OCI-LY7 (cell line): ENCODE results near the gene LRPPRC. TPM values are rescaled to one million over a fixed set of nuclear protein-coding genes. Genes with fewer than 3 reads are reported as not detected.
"Not testable (repeated sequence)": the region's sequence is repeated elsewhere in the genome, so short reads cannot be mapped to it uniquely, and the experiment has no call there.

Experiments
- BruUV-seq: library from RNA; stranded (reverse); fragments of 400-500 nt; replicated peaks from 2 replicates; lab custom pipeline; 2021; lab: Mats Ljungman, UMichigan
- CTCF ChIA-PET: fragments of 300-600 bp; sonication (Branson Sonifier 250); formaldehyde crosslinking; loops from one replicate; lab custom pipeline; 2022; ENCODE audit warnings: antibody characterized with exemption; ENCODE audit not compliant: unreplicated experiment; lab: Charles Lee
- POLR2A ChIA-PET: fragments of 300-600 bp; sonication (Branson Sonifier 250); formaldehyde crosslinking; loops from one replicate; lab custom pipeline; 2022; ENCODE audit warnings: antibody characterized with exemption; lab: Charles Lee
- DNase-seq: peaks from one replicate; pipeline ENCODE4 v3.0.0-alpha.2; 2015; ENCODE audit warnings: low spot score
- H2AFZ ChIP-seq: fragments of 200-600 bp; sonication (generic), shearing (Covaris generic); 2 replicates; pipeline ENCODE4 v1.6.1; 2014; ENCODE audit warnings: mild to moderate bottlenecking, antibody characterized with exemption, low read length, moderate library complexity
- H3K27ac ChIP-seq: fragments of 200-600 bp; sonication (generic); 2 replicates; pipeline ENCODE4 v1.5.1; 2014; ENCODE audit warnings: mixed run types, low read depth, mild to moderate bottlenecking, moderate library complexity, low read length, inconsistent platforms; ENCODE audit not compliant: poor library complexity, severe bottlenecking
- H3K36me3 ChIP-seq: fragments of 200-600 bp; sonication (generic); 2 replicates; pipeline ENCODE4 v1.6.1; 2014; ENCODE audit warnings: mild to moderate bottlenecking, antibody characterized with exemption, low read length, moderate library complexity, mixed read lengths; ENCODE audit not compliant: insufficient read depth
- H3K4me1 ChIP-seq: fragments of 200-600 bp; sonication (generic); 2 replicates; pipeline ENCODE4 v1.5.1; 2014; ENCODE audit warnings: mild to moderate bottlenecking, low read length; ENCODE audit not compliant: insufficient read depth, poor library complexity, severe bottlenecking
- H3K4me2 ChIP-seq: fragments of 200-600 bp; sonication (generic); 2 replicates; pipeline ENCODE4 v1.6.1; 2014; ENCODE audit warnings: mild to moderate bottlenecking, low read length
- H3K4me3 ChIP-seq: fragments of 200-600 bp; sonication (generic); 2 replicates; pipeline ENCODE4 v1.5.1; 2014; ENCODE audit warnings: mild to moderate bottlenecking, low read depth, low read length; ENCODE audit not compliant: poor library complexity, severe bottlenecking
- H3K79me2 ChIP-seq: fragments of 200-600 bp; sonication (generic); 2 replicates; pipeline ENCODE4 v1.6.1; 2016; ENCODE audit warnings: low read depth, mild to moderate bottlenecking, low read length, moderate library complexity, mixed read lengths; ENCODE audit not compliant: insufficient read depth
- H3K9me2 ChIP-seq: fragments of 200-600 bp; sonication (generic); 2 replicates; pipeline ENCODE4 v1.6.1; 2016; ENCODE audit warnings: mild to moderate bottlenecking, low read length, mixed read lengths; ENCODE audit not compliant: insufficient read depth
- H3K9me3 ChIP-seq: fragments of 200-600 bp; sonication (generic); 2 replicates; pipeline ENCODE4 v1.6.1; 2014; ENCODE audit warnings: mild to moderate bottlenecking, mixed run types, low read length, mixed read lengths
- H4K20me1 ChIP-seq: fragments of 200-600 bp; sonication (generic); 2 replicates; pipeline ENCODE4 v1.6.1; 2014; ENCODE audit warnings: mild to moderate bottlenecking, antibody characterized with exemption, low read length, moderate library complexity, mixed read lengths; ENCODE audit not compliant: insufficient read depth
- CTCF ChIP-seq: fragments of 200-600 bp; sonication (generic); conservative IDR thresholded peaks from 2 replicates; pipeline ENCODE4 v1.5.1; 2014; ENCODE audit warnings: mild to moderate bottlenecking, antibody characterized with exemption, low read length, moderate library complexity, mixed read lengths
- EZH2phosphoT487 ChIP-seq: fragments of 200-600 bp; sonication (generic); IDR thresholded peaks from 2 replicates; pipeline ENCODE4 v1.6.1; 2018; ENCODE audit warnings: low read depth, borderline replicate concordance, mild to moderate bottlenecking, mixed run types, antibody characterized with exemption, low read length, moderate library complexity, mixed read lengths
- intact Hi-C: fragments of 100-400 bp; cut with micrococcal nuclease; formaldehyde crosslinking; loops from one replicate; pipeline ENCODE4 v1.10.0; 2022; ENCODE audit not compliant: unreplicated experiment
- total RNA-seq, 2 experiments: library from RNA; depleted of rRNA in 1 of 2; stranded (reverse); fragments of >200 nt in 1 of 2; shearing (Covaris generic) in 1 of 2; gene quantifications; 2 replicates each; pipeline ENCODE4 v1.2.3, GENCODE V29; 2014 to 2022

LRPPRC gene
- total RNA-seq, 2 experiments from 2014 or later, result 64.4 to 136 TPM

- Histone ChIP-seq H3K79me2 (no peaks in the 10 kb centered on the region), H3K36me3 (no peaks in the 10 kb centered on the region), H3K4me1 (no peaks in the 10 kb centered on the region), H3K9me2 (no peaks in the 10 kb centered on the region), H3K27ac (no peak overlapping the region), H2AFZ (no peak overlapping the region), H3K4me3 (no peak overlapping the region), H4K20me1 (no peaks in the 10 kb centered on the region; the same call in 1 of the 2 replicates), H3K9me3 (no peaks in the 10 kb centered on the region), H3K4me2 (no peak overlapping the region)
- intact Hi-C loops, result no loop called here
- ChIA-PET CTCF (no interaction called here), POLR2A (no interaction called here)
- DNase-seq, result no peak
- no TSS peak for BruUV-seq
- TF ChIP-seq CTCF (no peak), EZH2phosphoT487 (no peak)
Observed at GRCh38 chr2:44015239-44015638, 19.4 kb upstream of the LRPPRC start.

- intact Hi-C loops, DNase-seq, H4K20me1 ChIP-seq, H3K9me2 ChIP-seq, H3K9me3 ChIP-seq, H2AFZ ChIP-seq, H3K27ac ChIP-seq, H3K4me2 ChIP-seq, H3K36me3 ChIP-seq, H3K79me2 ChIP-seq, BruUV-seq, CTCF ChIA-PET, H3K4me3 ChIP-seq, H3K4me1 ChIP-seq, POLR2A ChIA-PET: not testable (repeated sequence)
Observed at GRCh38 chr2:44013205-44013604, 17.4 kb upstream of the LRPPRC start.

- POLR2A ChIA-PET, result no interaction called here
- no peak overlapping the region for H3K4me3 ChIP-seq
- no peak overlapping the region for H2AFZ ChIP-seq
- no peak for DNase-seq
- no peak overlapping the region for H3K4me2 ChIP-seq
- no peak overlapping the region for H3K27ac ChIP-seq
- CTCF ChIA-PET, result no interaction called here
- no TSS peak for BruUV-seq
- no peaks in the 10 kb centered on the region for H4K20me1 ChIP-seq
- H3K9me3 ChIP-seq, result no peaks in the 10 kb centered on the region
- H3K9me2 ChIP-seq, result no peaks in the 10 kb centered on the region
- no peaks in the 10 kb centered on the region for H3K79me2 ChIP-seq
- intact Hi-C loops, result no loop called here
- no peaks in the 10 kb centered on the region for H3K36me3 ChIP-seq
- TF ChIP-seq CTCF, result no peak
- TF ChIP-seq EZH2phosphoT487, result no peak
- peaks cover 6% of the 10 kb centered on the region for H3K4me1 ChIP-seq
Observed at GRCh38 chr2:44010266-44010665, 14.5 kb upstream of the LRPPRC start.
